Spleen (tissue), 11 donors: ENCODE data around the gene FBXL17. TPM values are rescaled to one million over a fixed set of nuclear protein-coding genes. Genes with fewer than 3 reads are reported as not detected.

Experiments used
- DNase-seq: peaks from one replicate; pipeline ENCODE4 v3.0.0-alpha.2; 2020
- H3K27ac ChIP-seq, 8 donors: fragments of 200-600 bp; sonication (generic) in 7 of 8; 1 replicate in 4 of 8; 2 replicates in 4 of 8; pipeline versions ENCODE4 v1.5.0 to v1.8.0; 2016 to 2021; ENCODE audit warnings: inconsistent platforms in 4 of 8, mild to moderate bottlenecking in 4 of 8, moderate library complexity in 1 of 8
- H3K27me3 ChIP-seq, 7 donors: fragments of 200-600 bp; sonication (generic) in 6 of 7; replicated peaks in 1 of 7; 1 replicate in 4 of 7; 2 replicates in 3 of 7; pipeline versions ENCODE4 v1.5.0 to v1.8.0; 2016 to 2021; ENCODE audit warnings: inconsistent platforms in 3 of 7, mild to moderate bottlenecking in 1 of 7
- H3K36me3 ChIP-seq, 6 donors: fragments of 200-600 bp; sonication (generic) in 5 of 6; 1 replicate in 4 of 6; 2 replicates in 2 of 6; pipeline versions ENCODE4 v1.5.0 to v1.8.0; 2016 to 2021; ENCODE audit warnings: inconsistent platforms in 2 of 6
- H3K4me1 ChIP-seq, 6 donors: fragments of 200-600 bp; sonication (generic) in 5 of 6; 1 replicate in 3 of 6; 2 replicates in 3 of 6; pipeline versions ENCODE4 v1.5.0 to v1.8.0; 2016 to 2021; ENCODE audit warnings: inconsistent platforms in 3 of 6
- H3K4me3 ChIP-seq, 8 donors: fragments of 200-600 bp; sonication (generic) in 7 of 8; 1 replicate in 4 of 8; 2 replicates in 4 of 8; pipeline versions ENCODE4 v1.5.0 to v1.8.0; 2016 to 2021; ENCODE audit warnings: inconsistent platforms in 4 of 8, mild to moderate bottlenecking in 4 of 8, moderate library complexity in 2 of 8
- H3K9me3 ChIP-seq, 8 donors: fragments of 200-600 bp; sonication (generic) in 7 of 8; 1 replicate in 4 of 8; 2 replicates in 4 of 8; pipeline versions ENCODE4 v1.5.0 to v1.8.0; 2016 to 2021; ENCODE audit warnings: inconsistent platforms in 4 of 8
- POLR2A ChIP-seq, 3 donors: fragments of 450-650 bp; IDR thresholded peaks; one replicate each; pipeline ENCODE4 v1.5.1; 2017; ENCODE audit warnings: antibody characterized with exemption in 3 of 3, mild to moderate bottlenecking in 1 of 3
- POLR2AphosphoS5 ChIP-seq, 3 donors: sonication (generic); formaldehyde crosslinking; IDR thresholded peaks; one replicate each; pipeline ENCODE4 v1.5.1; 2017; ENCODE audit warnings: antibody characterized with exemption in 3 of 3
- WGBS, 5 donors: extraction: QIAGEN DNeasy Blood & Tissue Kit in 3 of 5; methylation state at CpG; one replicate each; pipeline versions ENCODE4 v1.1.5 to v1.1.7; 2013 to 2018; 5-methylcytosine and 5-hydroxymethylcytosine counted together
- intact Hi-C: fragments of 100-400 bp; cut with DNase I; formaldehyde crosslinking; loops from one replicate; pipeline ENCODE4 v1.15.0; 2023; ENCODE audit warnings: low total_unique reads
- polyA plus RNA-seq, 3 donors: library from polyadenylated mRNA; stranded (reverse); fragments of 200-250 nt; gene quantifications; one replicate each; pipeline ENCODE4 v1.2.1, GENCODE V29; 2013
- total RNA-seq, 7 donors: library from RNA; depleted of rRNA in 3 of 7; stranded (reverse); fragments of >200 nt in 3 of 7; fragmentation: NEBNext Ultra II Directional in 4 of 7; extraction: Animal tissue kit (Norgen Biotek cat#: 25700) in 4 of 7; gene quantifications; one replicate each; pipeline versions ENCODE4 v1.1.0 to v1.2.1, GENCODE V29; 2016 to 2021
- TF ChIP-seq, protein P1 (sequence below), 11 experiments: fragments of 200-600 bp in 7 of 11; fragments of 450-650 bp in 4 of 11; sonication (generic) in 4 of 11; IDR thresholded peaks in 8 of 11; conservative IDR thresholded peaks in 3 of 11; 1 replicate in 7 of 11; 2 replicates in 4 of 11; pipeline versions ENCODE4 v1.4.0 to v1.8.0; 2016 to 2021; ENCODE audit warnings: antibody characterized with exemption in 11 of 11, inconsistent platforms in 4 of 11, mild to moderate bottlenecking in 1 of 11
- donor health status: healthy with polysubstance abuse.
- donor health status: DM: no; HTN: no; CAD: no; lungs with moderate emphysema.
- donor health status: DM: no; HTN: no; CAD: no.
- donor health status: Bipolar disorder and iron deficiency.
- donor health status: healthy.
- donor health status: DM: no; HTN: no; CAD: no.
- donor health status: DM: yes; HTN: yes; CAD: no.

Gene FBXL17
- total and polyA plus RNA-seq, 10 donors = 5.1 to 39.9 (median 21.8) TPM

DNA sequence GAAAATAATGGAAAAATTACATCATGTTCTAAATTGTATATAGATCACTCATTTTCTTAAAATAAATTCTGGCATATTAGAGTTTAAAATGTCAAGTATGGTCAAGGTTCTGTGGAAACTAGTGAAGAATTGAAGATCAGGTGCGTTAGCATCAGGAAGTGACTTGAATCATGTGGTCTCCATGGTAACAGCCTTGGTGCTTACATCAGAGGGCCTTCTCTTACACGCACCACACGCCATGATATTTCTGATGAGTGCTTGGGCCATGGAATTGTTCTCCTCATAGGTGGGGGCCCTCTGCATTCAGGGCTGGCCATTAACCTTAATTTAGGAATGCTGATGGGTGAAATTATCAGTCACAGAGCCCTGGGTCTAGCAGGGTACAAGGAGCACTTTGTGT lies 423.0 kb downstream of the FBXL17 start:
- DNase-seq = no peak
- no peak overlapping the region for H3K27ac ChIP-seq
- no peaks in the 10 kb centered on the region for H3K4me1 ChIP-seq
- TF ChIP-seq POLR2A (IDR thresholded peaks at IDR 0.05) = no peak
- TF ChIP-seq, protein P1, sequence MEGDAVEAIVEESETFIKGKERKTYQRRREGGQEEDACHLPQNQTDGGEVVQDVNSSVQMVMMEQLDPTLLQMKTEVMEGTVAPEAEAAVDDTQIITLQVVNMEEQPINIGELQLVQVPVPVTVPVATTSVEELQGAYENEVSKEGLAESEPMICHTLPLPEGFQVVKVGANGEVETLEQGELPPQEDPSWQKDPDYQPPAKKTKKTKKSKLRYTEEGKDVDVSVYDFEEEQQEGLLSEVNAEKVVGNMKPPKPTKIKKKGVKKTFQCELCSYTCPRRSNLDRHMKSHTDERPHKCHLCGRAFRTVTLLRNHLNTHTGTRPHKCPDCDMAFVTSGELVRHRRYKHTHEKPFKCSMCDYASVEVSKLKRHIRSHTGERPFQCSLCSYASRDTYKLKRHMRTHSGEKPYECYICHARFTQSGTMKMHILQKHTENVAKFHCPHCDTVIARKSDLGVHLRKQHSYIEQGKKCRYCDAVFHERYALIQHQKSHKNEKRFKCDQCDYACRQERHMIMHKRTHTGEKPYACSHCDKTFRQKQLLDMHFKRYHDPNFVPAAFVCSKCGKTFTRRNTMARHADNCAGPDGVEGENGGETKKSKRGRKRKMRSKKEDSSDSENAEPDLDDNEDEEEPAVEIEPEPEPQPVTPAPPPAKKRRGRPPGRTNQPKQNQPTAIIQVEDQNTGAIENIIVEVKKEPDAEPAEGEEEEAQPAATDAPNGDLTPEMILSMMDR (IDR thresholded peaks at IDR 0.05 in 8 of 11, conservative IDR thresholded peaks at IDR 0.05 in 3 of 11) = no peak
- no peak for TF ChIP-seq POLR2AphosphoS5 (IDR thresholded peaks at IDR 0.05)
- WGBS, 5 donors = 78 to 92% (median 88%) methylated on average over 3 of the region's 3 CpGs
- H3K4me3 ChIP-seq = no peak overlapping the region
- intact Hi-C loops = no loop called here
- H3K27me3 ChIP-seq = no peaks in the 10 kb centered on the region
- H3K36me3 ChIP-seq = no peaks in the 10 kb centered on the region
- H3K9me3 ChIP-seq = no peaks in the 10 kb centered on the region

DNA sequence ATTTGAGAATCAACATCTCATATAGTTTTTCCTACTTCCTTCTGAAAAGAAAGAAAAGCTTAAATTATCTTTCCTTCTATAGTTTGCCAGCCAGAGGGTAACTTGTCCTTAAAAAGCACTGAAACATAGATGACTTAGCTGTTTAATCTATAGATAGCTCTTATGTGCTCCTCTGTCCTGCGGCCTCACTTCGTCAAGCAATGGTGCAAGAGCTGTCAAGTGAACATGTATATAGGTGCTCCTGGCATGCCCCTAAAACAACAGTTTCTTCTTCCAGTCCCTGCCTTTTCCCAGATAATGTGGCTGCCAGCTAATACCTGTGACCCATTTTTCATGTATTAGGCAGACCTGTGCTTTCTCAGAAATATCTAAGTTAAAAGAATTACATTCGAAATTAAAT lies 423.5 kb downstream of the FBXL17 start:
- no peak overlapping the region for H3K27ac ChIP-seq
- no peak for DNase-seq
- no peaks in the 10 kb centered on the region for H3K9me3 ChIP-seq
- no peaks in the 10 kb centered on the region for H3K27me3 ChIP-seq
- no peaks in the 10 kb centered on the region for H3K36me3 ChIP-seq
- no peaks in the 10 kb centered on the region for H3K4me1 ChIP-seq
- WGBS, 5 donors = 91 to 96% (median 94%) methylated on average over 3 of the region's 3 CpGs
- no peak overlapping the region for H3K4me3 ChIP-seq
- intact Hi-C loops = no loop called here
- TF ChIP-seq POLR2AphosphoS5 (IDR thresholded peaks at IDR 0.05) (no peak), POLR2A (IDR thresholded peaks at IDR 0.05) (no peak)
- TF ChIP-seq, protein P1 (IDR thresholded peaks at IDR 0.05 in 8 of 11, conservative IDR thresholded peaks at IDR 0.05 in 3 of 11) = no peak

DNA sequence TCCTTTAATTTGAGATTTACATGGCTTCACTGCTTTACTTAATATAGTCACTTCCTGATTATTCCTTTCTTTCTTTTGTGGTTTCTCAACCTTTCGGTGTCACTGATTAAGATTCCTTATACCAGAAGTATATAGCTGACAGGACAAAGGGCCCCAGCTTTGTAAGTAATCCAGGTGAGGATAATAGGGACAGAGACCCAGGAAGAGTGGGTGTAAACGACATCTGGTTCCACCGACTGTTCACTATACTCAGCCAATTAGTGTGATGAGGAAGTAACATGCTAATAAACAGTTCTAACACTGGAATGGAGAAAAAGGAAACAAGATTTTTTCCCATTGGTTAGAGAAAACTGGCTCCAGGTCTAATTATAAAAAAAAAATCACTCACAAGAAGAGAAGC lies 424.8 kb downstream of the FBXL17 start:
- WGBS, 5 donors = 67 to 84% (median 82%) methylated on average over 3 of the region's 3 CpGs
- H3K4me1 ChIP-seq = no peaks in the 10 kb centered on the region
- H3K27ac ChIP-seq = no peak overlapping the region
- no peaks in the 10 kb centered on the region for H3K9me3 ChIP-seq
- H3K4me3 ChIP-seq = no peak overlapping the region
- no peaks in the 10 kb centered on the region for H3K27me3 ChIP-seq
- no peaks in the 10 kb centered on the region for H3K36me3 ChIP-seq
- TF ChIP-seq, protein P1 (IDR thresholded peaks at IDR 0.05 in 8 of 11, conservative IDR thresholded peaks at IDR 0.05 in 3 of 11) = no peak
- no peak for TF ChIP-seq POLR2A (IDR thresholded peaks at IDR 0.05)
- no peak for TF ChIP-seq POLR2AphosphoS5 (IDR thresholded peaks at IDR 0.05)
- intact Hi-C loops = no loop called here
- DNase-seq = no peak

DNA sequence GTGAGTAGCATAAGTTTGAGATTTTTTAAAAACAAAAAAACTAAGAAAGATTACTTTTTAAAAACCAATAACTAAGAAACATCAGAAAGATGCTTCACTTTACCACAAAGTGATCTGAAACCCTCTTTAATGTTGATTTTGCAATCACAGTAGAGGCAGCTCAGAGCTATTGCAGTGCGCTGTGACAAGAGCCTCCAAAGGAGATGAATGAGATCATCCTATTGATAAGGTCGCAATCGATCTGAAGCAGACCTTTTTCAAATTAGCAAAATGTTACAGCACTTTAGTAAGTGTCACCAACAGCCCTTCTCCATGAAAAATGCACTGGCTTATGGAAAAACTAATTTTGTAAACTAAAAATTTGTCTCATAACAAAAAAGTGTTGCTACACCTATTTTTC lies 426.6 kb downstream of the FBXL17 start:
- WGBS, 5 donors = 74 to 86% (median 81%) methylated on average over 3 of the region's 3 CpGs
- Histone ChIP-seq H3K9me3 (no peaks in the 10 kb centered on the region), H3K4me3 (no peak overlapping the region), H3K36me3 (no peaks in the 10 kb centered on the region), H3K4me1 (no peaks in the 10 kb centered on the region), H3K27me3 (no peaks in the 10 kb centered on the region), H3K27ac (no peak overlapping the region)
- intact Hi-C loops = no loop called here
- TF ChIP-seq, protein P1 (IDR thresholded peaks at IDR 0.05 in 8 of 11, conservative IDR thresholded peaks at IDR 0.05 in 3 of 11) = no peak
- TF ChIP-seq POLR2AphosphoS5 (IDR thresholded peaks at IDR 0.05) = no peak
- no peak for TF ChIP-seq POLR2A (IDR thresholded peaks at IDR 0.05)
- no peak for DNase-seq
